Left ventricle myocardium inferior (tissue), 1 donor: ENCODE data around the gene FTCD. TPM values are rescaled to one million over a fixed set of nuclear protein-coding genes. Genes with fewer than 3 reads are reported as not detected.

Source experiments
- DNase-seq: peaks from one replicate; pipeline ENCODE4 v3.0.0-alpha.2; 2020
- H3K27ac ChIP-seq: fragments of 200-600 bp; replicated peaks from 2 replicates; pipeline ENCODE4 v1.8.0; 2021
- H3K27me3 ChIP-seq: fragments of 200-600 bp; 2 replicates; pipeline ENCODE4 v1.8.0; 2021; ENCODE audit warnings: low read depth
- H3K36me3 ChIP-seq: fragments of 200-600 bp; 2 replicates; pipeline ENCODE4 v1.8.0; 2021
- H3K4me1 ChIP-seq: fragments of 200-600 bp; 2 replicates; pipeline ENCODE4 v1.8.0; 2021
- H3K4me3 ChIP-seq: fragments of 200-600 bp; 2 replicates; pipeline ENCODE4 v1.8.0; 2021; ENCODE audit warnings: mild to moderate bottlenecking, moderate library complexity
- H3K9me3 ChIP-seq: fragments of 200-600 bp; replicated peaks from 2 replicates; pipeline ENCODE4 v1.8.0; 2021
- intact Hi-C: fragments of 100-400 bp; cut with micrococcal nuclease; formaldehyde crosslinking; loops from one replicate; pipeline ENCODE4 v1.11.0; 2022
- total RNA-seq: library from RNA; stranded (reverse); fragmentation: NEBNext Ultra II Directional; extraction: Animal tissue kit (Norgen Biotek cat#: 25700); gene quantifications from one replicate; pipeline ENCODE4 v1.2.1, GENCODE V29; 2021
- TF ChIP-seq, protein P1 (sequence below): fragments of 200-600 bp; IDR thresholded peaks from 2 replicates; pipeline ENCODE4 v1.8.0; 2021; ENCODE audit warnings: antibody characterized with exemption, mild to moderate bottlenecking, borderline replicate concordance
- donor health status: DM: no; HTN: yes; CAD: no; lungs with severe emphysema.

FTCD gene
- total RNA-seq, 1 donor from 2014 or later, result 2.2 TPM

DNA sequence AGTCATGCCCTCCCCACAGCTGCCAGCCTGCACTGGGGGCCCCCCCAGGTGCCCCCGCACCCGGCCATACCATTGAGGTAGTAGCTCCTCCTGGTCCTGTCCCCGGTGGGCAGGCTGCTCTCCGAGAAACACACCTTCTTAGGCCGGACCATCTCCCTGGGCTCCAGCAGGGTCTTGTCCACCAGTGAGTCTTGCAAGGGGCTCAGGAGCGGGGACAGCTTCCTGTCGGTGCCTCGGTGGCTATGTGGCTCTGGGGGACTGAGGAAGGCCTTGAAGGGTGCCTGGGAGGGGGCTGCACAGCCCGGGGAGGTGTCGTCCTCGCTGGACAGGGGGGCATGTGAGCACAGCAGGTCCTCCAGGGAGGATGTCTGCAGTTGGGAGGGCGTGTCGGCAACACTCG, 12.9 kb upstream of the FTCD start:
- Histone ChIP-seq H3K36me3 (peaks cover 4% of the 10 kb centered on the region), H3K27ac (no peak overlapping the region), H3K4me3 (no peak overlapping the region), H3K27me3 (no peaks in the 10 kb centered on the region), H3K9me3 (no peaks in the 10 kb centered on the region), H3K4me1 (no peaks in the 10 kb centered on the region)
- no peak for DNase-seq
- intact Hi-C loops, result no loop called here
- TF ChIP-seq, protein P1, sequence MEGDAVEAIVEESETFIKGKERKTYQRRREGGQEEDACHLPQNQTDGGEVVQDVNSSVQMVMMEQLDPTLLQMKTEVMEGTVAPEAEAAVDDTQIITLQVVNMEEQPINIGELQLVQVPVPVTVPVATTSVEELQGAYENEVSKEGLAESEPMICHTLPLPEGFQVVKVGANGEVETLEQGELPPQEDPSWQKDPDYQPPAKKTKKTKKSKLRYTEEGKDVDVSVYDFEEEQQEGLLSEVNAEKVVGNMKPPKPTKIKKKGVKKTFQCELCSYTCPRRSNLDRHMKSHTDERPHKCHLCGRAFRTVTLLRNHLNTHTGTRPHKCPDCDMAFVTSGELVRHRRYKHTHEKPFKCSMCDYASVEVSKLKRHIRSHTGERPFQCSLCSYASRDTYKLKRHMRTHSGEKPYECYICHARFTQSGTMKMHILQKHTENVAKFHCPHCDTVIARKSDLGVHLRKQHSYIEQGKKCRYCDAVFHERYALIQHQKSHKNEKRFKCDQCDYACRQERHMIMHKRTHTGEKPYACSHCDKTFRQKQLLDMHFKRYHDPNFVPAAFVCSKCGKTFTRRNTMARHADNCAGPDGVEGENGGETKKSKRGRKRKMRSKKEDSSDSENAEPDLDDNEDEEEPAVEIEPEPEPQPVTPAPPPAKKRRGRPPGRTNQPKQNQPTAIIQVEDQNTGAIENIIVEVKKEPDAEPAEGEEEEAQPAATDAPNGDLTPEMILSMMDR, result no peak

DNA sequence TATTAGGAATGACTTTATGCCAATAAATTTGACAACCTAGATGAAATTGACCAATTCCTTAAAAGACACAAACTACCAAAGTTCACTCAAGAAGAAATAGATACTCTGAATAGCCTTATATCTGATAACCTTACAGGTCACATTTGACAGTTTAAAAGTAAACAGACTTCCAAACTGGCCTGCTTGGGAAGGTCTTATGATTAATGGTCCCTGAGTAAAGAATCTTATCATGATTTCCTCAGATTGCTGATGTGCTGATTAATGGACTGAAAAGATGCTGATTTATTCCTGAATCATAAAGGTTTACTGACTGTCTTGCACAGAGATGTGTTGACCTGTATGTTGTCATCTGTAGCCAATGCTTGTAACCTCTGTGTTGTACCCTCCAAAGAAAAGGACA, 9.7 kb upstream of the FTCD start:
- intact Hi-C loops, result no loop called here
- no peak for DNase-seq
- no peaks in the 10 kb centered on the region for H3K27me3 ChIP-seq
- TF ChIP-seq, protein P1, result no peak
- H3K27ac ChIP-seq, result no peak overlapping the region
- no peak overlapping the region for H3K4me3 ChIP-seq
- peaks cover 15% of the 10 kb centered on the region for H3K36me3 ChIP-seq
- H3K4me1 ChIP-seq, result no peaks in the 10 kb centered on the region
- no peaks in the 10 kb centered on the region for H3K9me3 ChIP-seq

DNA sequence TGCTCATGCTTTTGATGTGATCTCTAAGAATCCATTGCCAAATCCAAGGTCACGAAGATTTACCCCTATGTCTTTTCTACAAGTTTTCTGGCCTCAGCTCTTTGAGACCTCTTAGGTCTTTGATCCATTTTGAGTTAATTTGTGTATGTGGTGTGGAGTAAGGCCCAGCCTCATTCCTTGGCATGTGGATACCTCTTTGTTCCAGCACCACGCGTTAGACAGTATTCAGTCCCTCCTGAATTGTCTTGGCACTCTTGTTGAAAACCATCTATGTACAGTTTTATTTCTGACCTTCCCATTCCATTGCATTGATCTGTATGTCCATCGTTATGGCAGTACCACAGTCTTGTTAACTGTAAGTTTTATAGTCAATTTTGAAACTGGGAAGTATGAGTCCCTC, 8.0 kb upstream of the FTCD start:
- TF ChIP-seq, protein P1, result no peak
- no peaks in the 10 kb centered on the region for H3K9me3 ChIP-seq
- intact Hi-C loops, result no loop called here

DNA sequence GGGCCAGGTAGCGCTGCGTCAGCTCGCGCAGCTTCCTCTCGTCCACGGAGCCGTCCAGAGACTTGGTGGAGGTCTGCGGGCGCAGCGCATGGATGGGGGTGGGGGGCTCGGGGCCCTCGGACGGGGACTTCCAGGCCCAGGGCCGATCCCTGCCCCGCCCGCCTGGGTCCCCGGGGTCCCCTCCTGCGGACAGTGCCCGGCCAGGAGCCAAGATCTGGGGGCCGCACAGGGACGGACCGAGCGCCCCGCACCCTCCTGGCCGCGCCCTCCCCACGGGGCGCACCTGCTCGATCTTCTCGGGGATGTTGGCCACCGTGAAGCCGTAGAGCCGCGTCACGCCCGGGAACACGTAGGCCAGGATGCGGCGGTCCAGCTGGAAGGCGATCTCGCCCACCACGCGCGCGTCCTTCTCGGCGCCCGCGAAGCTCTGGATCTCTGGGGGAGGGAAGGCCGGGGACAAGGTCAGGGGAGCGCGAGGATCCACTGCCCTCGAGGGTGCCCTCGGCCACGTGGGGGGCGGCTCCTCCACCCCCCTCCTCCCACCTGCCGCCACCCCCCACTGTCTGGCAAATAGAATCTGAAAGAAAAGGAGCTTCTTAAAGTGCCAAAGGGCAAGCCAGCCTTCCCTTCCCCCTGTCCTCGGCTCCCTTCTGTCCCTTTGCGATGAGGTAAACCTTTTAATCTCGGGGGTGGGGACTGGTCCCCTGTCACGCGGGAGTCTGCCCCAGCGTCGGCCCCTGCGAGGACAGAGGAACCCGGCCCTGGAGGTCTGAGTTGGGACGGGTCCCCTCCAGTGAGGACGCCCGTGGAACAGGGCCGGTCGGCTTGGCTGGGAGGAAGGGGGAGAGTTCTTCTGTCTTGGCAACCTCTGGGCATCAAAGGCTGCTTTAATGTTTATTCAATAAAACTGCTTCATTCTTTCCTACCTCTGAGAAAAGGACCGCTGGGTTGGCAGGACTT, 6.5 kb upstream of the FTCD start:
- peaks cover 15% of the 10 kb centered on the region for H3K36me3 ChIP-seq
- no peaks in the 10 kb centered on the region for H3K4me1 ChIP-seq
- H3K9me3 ChIP-seq, result no peaks in the 10 kb centered on the region
- TF ChIP-seq, protein P1, result no peak
- DNase-seq, result no peak
- no peaks in the 10 kb centered on the region for H3K27me3 ChIP-seq
- intact Hi-C loops, result no loop called here
- H3K4me3 ChIP-seq, result no peak overlapping the region
- no peak overlapping the region for H3K27ac ChIP-seq

More for the DNA sequence above, 8.0 kb upstream of the FTCD start:
- no peaks in the 10 kb centered on the region for H3K4me1 ChIP-seq
- no peaks in the 10 kb centered on the region for H3K27me3 ChIP-seq
- H3K4me3 ChIP-seq, result no peak overlapping the region
- no peak overlapping the region for H3K27ac ChIP-seq
- peaks cover 15% of the 10 kb centered on the region for H3K36me3 ChIP-seq
- no peak for DNase-seq

DNA sequence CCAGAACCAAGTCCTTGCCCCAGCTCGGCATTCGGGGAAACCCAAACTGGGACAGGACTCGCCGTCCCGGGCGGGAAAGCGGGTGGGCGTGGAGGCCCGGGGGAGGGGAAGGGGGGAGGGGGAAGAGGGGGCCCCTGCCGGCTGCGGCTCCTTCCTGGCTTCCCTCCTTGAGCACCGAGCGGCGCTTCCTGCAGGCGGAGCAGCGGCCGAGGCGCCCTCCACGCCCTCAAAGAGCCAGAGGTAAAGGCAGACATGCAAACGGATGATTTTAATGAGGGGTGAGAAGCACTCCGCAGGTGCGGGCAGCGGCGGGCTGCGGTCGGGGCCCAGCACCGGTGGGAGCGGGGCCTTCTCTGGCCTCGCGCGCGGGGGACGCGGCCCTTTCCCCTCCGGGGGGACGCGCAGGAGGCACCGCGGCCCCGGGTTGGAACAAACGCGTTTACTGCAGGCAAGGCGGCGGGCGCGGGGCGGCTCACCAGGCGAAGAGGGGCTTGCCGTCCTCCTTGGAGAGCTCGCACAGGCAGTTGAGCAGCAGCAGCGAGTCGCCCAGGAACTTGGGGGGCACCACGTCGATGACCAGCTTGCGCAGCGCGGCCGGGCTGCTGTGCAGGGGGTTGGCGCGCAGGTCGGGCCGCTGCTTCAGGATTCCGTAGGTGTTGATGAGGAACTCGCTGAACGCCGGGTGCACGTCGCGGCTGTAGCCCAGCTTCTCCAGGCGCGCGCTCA, 5.7 kb upstream of the FTCD start:
- intact Hi-C loops, result no loop called here
- no peak for DNase-seq
- peaks cover 15% of the 10 kb centered on the region for H3K36me3 ChIP-seq

More for the DNA sequence above, 5.7 kb upstream of the FTCD start:
- H3K9me3 ChIP-seq, result no peaks in the 10 kb centered on the region
- H3K27me3 ChIP-seq, result no peaks in the 10 kb centered on the region
- no peak overlapping the region for H3K27ac ChIP-seq
- H3K4me1 ChIP-seq, result no peaks in the 10 kb centered on the region
- H3K4me3 ChIP-seq, result no peak overlapping the region
- TF ChIP-seq, protein P1, result no peak
